Measurements from ENCODE around the gene LAMA1.

Gene LAMA1

DNA sequence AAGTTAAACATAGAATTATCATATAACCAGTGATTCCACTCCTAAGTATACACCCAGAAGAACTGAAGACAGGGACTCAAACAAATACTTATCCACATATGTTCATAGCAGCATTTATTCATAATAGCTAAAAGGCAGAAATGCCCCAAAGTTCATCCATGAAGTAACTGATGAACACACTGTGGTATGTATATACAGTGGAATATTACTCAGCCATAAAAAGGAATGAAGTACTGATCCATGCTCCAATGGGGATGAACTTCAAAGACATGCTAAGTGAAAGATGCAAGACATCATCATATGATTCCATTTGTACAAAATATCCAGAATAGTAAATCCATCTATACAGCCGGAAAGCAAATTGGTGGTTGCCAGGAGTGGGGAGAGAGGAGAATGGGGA lies 157.5 kb downstream of the LAMA1 start:
- H3K36me3 ChIP-seq (ENCODE audit: insufficient read depth, low read length), result no peaks in the 10 kb centered on the region
- H2AFZ ChIP-seq (ENCODE audit: low read length), result no peak overlapping the region
- peaks cover 6% of the 10 kb centered on the region; the same call in 1 of the 2 replicates for H3K9me3 ChIP-seq (ENCODE audit: insufficient read depth, low read depth, low read length)
- no peaks in the 10 kb centered on the region for H3K9me2 ChIP-seq (replicated peaks; ENCODE audit: low read depth, low read length)
- no peak for TF ChIP-seq EZH2phosphoT487 (IDR thresholded peaks at IDR 0.05; ENCODE audit: borderline replicate concordance)
- H4K20me1 ChIP-seq (ENCODE audit: insufficient read depth, low read length, poor library complexity, severe bottlenecking), result no peaks in the 10 kb centered on the region
- no peaks in the 10 kb centered on the region for H3K4me1 ChIP-seq (ENCODE audit: insufficient read depth, low read length, poor library complexity, severe bottlenecking)
- H3K4me3 ChIP-seq (ENCODE audit: low read length, poor library complexity, severe bottlenecking), result no peak overlapping the region
- H3K27me3 ChIP-seq (ENCODE audit: insufficient read depth, low read length, poor library complexity, severe bottlenecking), result no peaks in the 10 kb centered on the region
- no peaks in the 10 kb centered on the region for H3F3A ChIP-seq (ENCODE audit: low read depth)
- no peak overlapping the region for H3K4me2 ChIP-seq (ENCODE audit: low read depth, low read length, poor library complexity, severe bottlenecking)
- no peaks in the 10 kb centered on the region for H3K79me2 ChIP-seq (ENCODE audit: insufficient read depth, low read length)
- H3K9ac ChIP-seq (ENCODE audit: low read depth, low read length, poor library complexity, severe bottlenecking), result no peak overlapping the region

DNA sequence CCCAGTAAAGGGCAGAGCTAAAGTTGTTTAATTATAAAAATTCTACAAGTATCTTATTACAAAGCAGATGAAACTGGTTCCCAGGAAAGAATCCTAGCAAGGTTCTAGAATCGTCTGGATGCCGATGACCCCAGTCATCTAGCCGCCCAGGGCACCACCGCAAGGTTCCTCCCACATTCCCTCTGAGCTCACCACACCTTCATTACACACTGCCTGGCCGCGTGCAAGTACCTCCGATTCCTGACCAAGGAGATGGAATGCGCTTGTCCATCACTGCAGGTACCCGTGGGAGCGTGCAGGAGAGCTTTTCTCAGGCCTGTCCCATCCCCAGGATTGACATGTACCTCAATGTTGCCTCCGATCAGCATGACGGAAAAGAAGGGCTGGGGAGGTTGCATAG lies 158.5 kb downstream of the LAMA1 start:
- Histone ChIP-seq H3K27me3 (ENCODE audit: insufficient read depth, low read length, poor library complexity, severe bottlenecking) (no peaks in the 10 kb centered on the region), H3K4me3 (ENCODE audit: low read length, poor library complexity, severe bottlenecking) (no peak overlapping the region), H3K4me1 (ENCODE audit: insufficient read depth, low read length, poor library complexity, severe bottlenecking) (no peaks in the 10 kb centered on the region), H2AFZ (ENCODE audit: low read length) (no peak overlapping the region), H4K20me1 (ENCODE audit: insufficient read depth, low read length, poor library complexity, severe bottlenecking) (no peaks in the 10 kb centered on the region), H3K79me2 (ENCODE audit: insufficient read depth, low read length) (no peaks in the 10 kb centered on the region), H3K9me2 (replicated peaks; ENCODE audit: low read depth, low read length) (no peaks in the 10 kb centered on the region), H3K9me3 (ENCODE audit: insufficient read depth, low read depth, low read length) (no peaks in the 10 kb centered on the region; the same call in 1 of the 2 replicates), H3K36me3 (ENCODE audit: insufficient read depth, low read length) (no peaks in the 10 kb centered on the region), H3K4me2 (ENCODE audit: low read depth, low read length, poor library complexity, severe bottlenecking) (no peak overlapping the region), H3K9ac (ENCODE audit: low read depth, low read length, poor library complexity, severe bottlenecking) (no peak overlapping the region), H3F3A (ENCODE audit: low read depth) (no peaks in the 10 kb centered on the region)
- TF ChIP-seq, protein P1, sequence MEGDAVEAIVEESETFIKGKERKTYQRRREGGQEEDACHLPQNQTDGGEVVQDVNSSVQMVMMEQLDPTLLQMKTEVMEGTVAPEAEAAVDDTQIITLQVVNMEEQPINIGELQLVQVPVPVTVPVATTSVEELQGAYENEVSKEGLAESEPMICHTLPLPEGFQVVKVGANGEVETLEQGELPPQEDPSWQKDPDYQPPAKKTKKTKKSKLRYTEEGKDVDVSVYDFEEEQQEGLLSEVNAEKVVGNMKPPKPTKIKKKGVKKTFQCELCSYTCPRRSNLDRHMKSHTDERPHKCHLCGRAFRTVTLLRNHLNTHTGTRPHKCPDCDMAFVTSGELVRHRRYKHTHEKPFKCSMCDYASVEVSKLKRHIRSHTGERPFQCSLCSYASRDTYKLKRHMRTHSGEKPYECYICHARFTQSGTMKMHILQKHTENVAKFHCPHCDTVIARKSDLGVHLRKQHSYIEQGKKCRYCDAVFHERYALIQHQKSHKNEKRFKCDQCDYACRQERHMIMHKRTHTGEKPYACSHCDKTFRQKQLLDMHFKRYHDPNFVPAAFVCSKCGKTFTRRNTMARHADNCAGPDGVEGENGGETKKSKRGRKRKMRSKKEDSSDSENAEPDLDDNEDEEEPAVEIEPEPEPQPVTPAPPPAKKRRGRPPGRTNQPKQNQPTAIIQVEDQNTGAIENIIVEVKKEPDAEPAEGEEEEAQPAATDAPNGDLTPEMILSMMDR (conservative IDR thresholded peaks at IDR 0.05; ENCODE audit: low read length), result no peak
- TF ChIP-seq EZH2phosphoT487 (IDR thresholded peaks at IDR 0.05; ENCODE audit: borderline replicate concordance), result no peak

DNA sequence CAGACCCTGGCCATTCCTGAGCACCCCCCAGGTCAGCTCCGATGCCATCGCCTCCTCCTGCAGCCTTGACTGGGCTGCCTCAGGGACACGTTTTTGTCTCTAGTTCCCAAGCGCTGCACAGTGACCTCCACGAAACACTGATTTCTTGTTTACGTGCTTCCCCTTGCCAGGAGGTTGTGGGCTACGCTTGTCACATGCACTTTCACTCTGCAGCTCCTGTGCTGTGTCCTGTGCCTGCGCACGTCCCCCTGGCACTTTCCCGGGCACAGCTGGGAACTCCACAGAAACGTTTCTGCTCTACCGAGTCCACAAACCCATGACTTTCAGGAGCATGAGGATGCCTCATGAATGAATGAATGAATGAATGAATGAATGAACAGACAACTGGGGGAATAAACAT lies 160.6 kb downstream of the LAMA1 start:
- Histone ChIP-seq H3F3A (ENCODE audit: low read depth) (no peaks in the 10 kb centered on the region), H3K9me3 (ENCODE audit: insufficient read depth, low read depth, low read length) (no peaks in the 10 kb centered on the region; the same call in 1 of the 2 replicates), H3K4me2 (ENCODE audit: low read depth, low read length, poor library complexity, severe bottlenecking) (no peak overlapping the region), H3K9ac (ENCODE audit: low read depth, low read length, poor library complexity, severe bottlenecking) (no peak overlapping the region), H3K79me2 (ENCODE audit: insufficient read depth, low read length) (no peaks in the 10 kb centered on the region), H2AFZ (ENCODE audit: low read length) (no peak overlapping the region), H3K4me1 (ENCODE audit: insufficient read depth, low read length, poor library complexity, severe bottlenecking) (no peaks in the 10 kb centered on the region), H3K4me3 (ENCODE audit: low read length, poor library complexity, severe bottlenecking) (no peak overlapping the region), H3K9me2 (replicated peaks; ENCODE audit: low read depth, low read length) (no peaks in the 10 kb centered on the region), H3K27me3 (ENCODE audit: insufficient read depth, low read length, poor library complexity, severe bottlenecking) (no peaks in the 10 kb centered on the region), H3K36me3 (ENCODE audit: insufficient read depth, low read length) (no peaks in the 10 kb centered on the region), H4K20me1 (ENCODE audit: insufficient read depth, low read length, poor library complexity, severe bottlenecking) (no peaks in the 10 kb centered on the region)
- no peak for TF ChIP-seq EZH2phosphoT487 (IDR thresholded peaks at IDR 0.05; ENCODE audit: borderline replicate concordance)
- TF ChIP-seq, protein P1 (conservative IDR thresholded peaks at IDR 0.05; ENCODE audit: low read length), result no peak

DNA sequence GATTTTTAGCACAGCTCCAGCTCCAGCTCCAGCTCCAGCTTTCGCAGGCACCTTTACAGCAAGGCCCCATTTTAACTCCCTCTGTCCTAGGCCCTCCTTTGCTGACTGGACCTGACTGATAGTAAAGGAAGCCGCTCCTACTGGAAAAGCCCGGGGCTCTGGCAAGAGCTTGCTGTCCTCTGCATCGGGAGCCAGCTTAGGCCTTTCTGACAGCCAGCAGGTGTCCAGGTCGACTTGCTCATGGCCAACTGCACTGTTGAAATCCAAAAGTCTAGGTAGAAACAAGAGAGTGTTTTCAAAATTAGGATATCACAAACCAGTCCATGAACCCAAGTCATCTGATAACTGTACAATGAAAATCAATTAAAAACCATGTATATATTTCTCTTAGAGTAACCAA lies 161.1 kb downstream of the LAMA1 start:
- H4K20me1 ChIP-seq (ENCODE audit: insufficient read depth, low read length, poor library complexity, severe bottlenecking), result no peaks in the 10 kb centered on the region
- H3K9me2 ChIP-seq (replicated peaks; ENCODE audit: low read depth, low read length), result no peaks in the 10 kb centered on the region
- H3K27me3 ChIP-seq (ENCODE audit: insufficient read depth, low read length, poor library complexity, severe bottlenecking), result no peaks in the 10 kb centered on the region
- no peaks in the 10 kb centered on the region for H3K36me3 ChIP-seq (ENCODE audit: insufficient read depth, low read length)
- H3K4me3 ChIP-seq (ENCODE audit: low read length, poor library complexity, severe bottlenecking), result no peak overlapping the region
- no peaks in the 10 kb centered on the region; the same call in 1 of the 2 replicates for H3K9me3 ChIP-seq (ENCODE audit: insufficient read depth, low read depth, low read length)
- H2AFZ ChIP-seq (ENCODE audit: low read length), result no peak overlapping the region
- no peaks in the 10 kb centered on the region for H3F3A ChIP-seq (ENCODE audit: low read depth)
- H3K4me2 ChIP-seq (ENCODE audit: low read depth, low read length, poor library complexity, severe bottlenecking), result no peak overlapping the region
- H3K9ac ChIP-seq (ENCODE audit: low read depth, low read length, poor library complexity, severe bottlenecking), result no peak overlapping the region
- TF ChIP-seq, protein P1 (conservative IDR thresholded peaks at IDR 0.05; ENCODE audit: low read length), result no peak
- no peak for TF ChIP-seq EZH2phosphoT487 (IDR thresholded peaks at IDR 0.05; ENCODE audit: borderline replicate concordance)
- no peaks in the 10 kb centered on the region for H3K4me1 ChIP-seq (ENCODE audit: insufficient read depth, low read length, poor library complexity, severe bottlenecking)
- H3K79me2 ChIP-seq (ENCODE audit: insufficient read depth, low read length), result no peaks in the 10 kb centered on the region

Data from Loucy (cell line).